Measurements from ENCODE around the gene PIBF1.
"Not testable (repeated sequence)": the region's sequence is repeated elsewhere in the genome, so short reads cannot be mapped to it uniquely, and the experiment has no call there.

Gene PIBF1

GRCh38 chr13:72901546-72901945, 119.6 kb downstream of the PIBF1 start:
- not testable (repeated sequence) for DNase-seq (ENCODE audit: low read depth in 1 of 2, low spot score in 1 of 2)

DNA sequence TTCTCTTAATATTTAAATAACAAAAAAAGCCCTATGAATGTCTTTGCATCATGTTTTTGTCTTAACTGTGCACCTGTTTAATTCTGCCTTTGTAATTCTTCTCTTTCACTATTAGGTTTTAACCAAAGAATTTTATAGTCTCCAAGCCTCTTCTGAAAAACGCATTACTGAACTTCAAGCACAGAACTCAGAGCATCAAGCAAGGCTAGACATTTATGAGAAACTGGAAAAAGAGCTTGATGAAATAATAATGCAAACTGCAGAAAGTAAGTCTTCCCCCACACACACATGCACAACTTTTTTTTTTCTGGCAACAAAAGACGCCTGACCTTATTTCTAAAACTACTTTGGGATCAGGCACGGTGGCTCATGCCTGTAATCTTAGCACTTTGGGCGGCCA, 126.5 kb downstream of the PIBF1 start:
- DNase-seq (ENCODE audit: low read depth in 1 of 2, low spot score in 1 of 2) = no peak

GRCh38 chr13:72911981-72912380, 130.0 kb downstream of the PIBF1 start:
- DNase-seq (ENCODE audit: low read depth in 1 of 2, low spot score in 1 of 2) = no peak

- DNase-seq (ENCODE audit: low read depth in 1 of 2, low spot score in 1 of 2) = no peak
Observed at GRCh38 chr13:72920097-72920496, 138.2 kb downstream of the PIBF1 start.

DNA sequence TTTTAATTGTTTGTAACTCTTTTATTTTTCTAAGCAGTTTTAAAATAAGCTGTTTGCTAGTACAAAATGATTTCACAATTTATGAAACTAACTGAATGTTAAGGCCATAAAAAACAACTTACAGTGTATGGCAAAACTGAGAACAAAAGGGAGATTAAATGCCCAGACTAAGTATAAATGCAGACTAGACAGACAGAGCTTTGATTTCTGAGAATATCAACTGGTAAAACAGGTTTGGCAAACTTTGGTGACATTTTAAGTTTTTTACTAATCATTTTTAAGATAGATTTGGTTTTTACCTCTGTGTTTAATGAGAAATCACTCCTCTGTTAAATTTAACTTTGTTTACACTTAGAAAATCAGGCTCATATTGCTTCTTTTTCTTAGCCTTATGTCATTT, 149.4 kb downstream of the PIBF1 start:
- DNase-seq (ENCODE audit: low read depth in 1 of 2, low spot score in 1 of 2) = no peak

- DNase-seq (ENCODE audit: low read depth in 1 of 2, low spot score in 1 of 2) = no peak
Observed at GRCh38 chr13:72932250-72932649, 150.3 kb downstream of the PIBF1 start.

DNA sequence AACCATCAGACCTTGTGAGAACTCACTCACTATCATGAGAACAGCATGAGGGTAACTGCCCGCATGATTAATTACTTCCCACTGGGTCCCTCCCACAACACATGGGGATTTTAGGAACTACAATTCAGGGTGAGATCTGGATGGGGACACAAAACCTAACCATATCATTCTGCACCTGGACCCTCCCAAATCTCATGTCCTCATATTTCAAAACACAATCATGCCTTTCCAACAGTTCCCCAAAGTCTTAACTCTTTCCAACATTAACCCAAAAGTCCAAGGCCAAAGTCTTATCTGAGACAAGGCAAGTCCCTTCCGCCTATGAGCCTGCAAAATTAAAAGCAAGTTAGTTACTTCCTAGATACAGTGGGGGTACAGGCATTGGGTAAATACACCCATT, 164.3 kb downstream of the PIBF1 start:
- DNase-seq (ENCODE audit: low read depth in 1 of 2, low spot score in 1 of 2) = not testable (repeated sequence)

- no peak for DNase-seq (ENCODE audit: low read depth in 1 of 2, low spot score in 1 of 2)
Observed at GRCh38 chr13:72952529-72953141, 170.7 kb downstream of the PIBF1 start.

- DNase-seq (ENCODE audit: low read depth in 1 of 2, low spot score in 1 of 2) = no peak
Observed at GRCh38 chr13:72953391-72953965, 171.5 kb downstream of the PIBF1 start.

DNA sequence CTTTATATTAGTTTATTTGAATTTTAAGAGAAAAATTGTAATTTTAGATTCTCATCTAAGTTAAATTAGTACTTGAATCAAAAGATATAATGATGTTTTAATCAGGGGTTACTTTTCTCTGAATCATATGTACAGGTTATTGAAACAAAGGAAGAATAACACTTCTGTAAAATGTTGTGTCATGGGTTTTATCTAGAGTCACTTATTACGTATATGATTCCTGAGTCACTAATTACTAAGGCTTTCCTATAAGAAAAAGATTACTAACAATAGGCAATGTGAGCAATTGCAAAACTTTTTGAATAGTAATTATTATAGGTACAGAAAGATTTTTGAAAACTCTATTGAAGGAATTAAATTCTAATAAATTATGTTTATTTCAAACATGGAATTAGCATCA, 177.7 kb downstream of the PIBF1 start:
- DNase-seq (ENCODE audit: low read depth in 1 of 2, low spot score in 1 of 2) = no peak

DNA sequence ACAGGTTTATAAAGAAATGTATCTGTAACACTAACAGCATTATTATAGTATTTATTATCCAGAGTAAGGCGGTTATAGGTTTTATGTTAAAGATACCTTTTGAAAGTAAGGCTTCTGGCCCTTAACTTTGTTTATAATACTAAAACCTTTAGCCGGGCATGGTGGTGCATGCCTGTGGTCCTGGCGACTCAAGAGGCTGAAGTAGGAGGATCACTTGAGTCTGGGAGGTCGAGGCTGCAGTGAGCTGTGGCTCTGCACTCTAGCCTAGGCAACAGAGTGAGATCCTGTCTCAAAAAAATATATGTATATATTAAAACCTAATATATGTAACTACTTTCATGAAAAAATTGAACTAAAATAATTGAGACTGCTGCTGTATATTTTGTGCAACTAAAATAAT, 178.2 kb downstream of the PIBF1 start:
- DNase-seq (ENCODE audit: low read depth in 1 of 2, low spot score in 1 of 2) = no peak

DNA sequence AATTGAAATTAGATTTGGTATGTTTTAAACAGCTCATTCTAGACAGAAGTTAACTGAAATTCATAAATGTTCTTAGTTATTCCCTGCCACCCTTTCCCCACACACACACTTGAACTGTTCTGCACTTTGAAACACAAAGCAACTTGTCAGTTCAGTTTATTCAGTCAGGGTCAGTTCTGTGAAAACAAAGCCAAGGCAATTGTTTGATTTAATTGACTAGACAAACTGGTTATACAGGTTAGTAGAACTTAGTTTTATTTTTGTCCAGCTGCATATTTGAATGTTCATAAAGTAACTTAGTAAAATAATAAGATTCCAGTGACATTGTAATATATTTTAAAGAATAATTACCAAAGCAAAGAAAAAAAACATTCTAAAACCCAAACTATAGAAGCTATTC, 178.6 kb downstream of the PIBF1 start:
- DNase-seq (ENCODE audit: low read depth in 1 of 2, low spot score in 1 of 2) = no peak

DNA sequence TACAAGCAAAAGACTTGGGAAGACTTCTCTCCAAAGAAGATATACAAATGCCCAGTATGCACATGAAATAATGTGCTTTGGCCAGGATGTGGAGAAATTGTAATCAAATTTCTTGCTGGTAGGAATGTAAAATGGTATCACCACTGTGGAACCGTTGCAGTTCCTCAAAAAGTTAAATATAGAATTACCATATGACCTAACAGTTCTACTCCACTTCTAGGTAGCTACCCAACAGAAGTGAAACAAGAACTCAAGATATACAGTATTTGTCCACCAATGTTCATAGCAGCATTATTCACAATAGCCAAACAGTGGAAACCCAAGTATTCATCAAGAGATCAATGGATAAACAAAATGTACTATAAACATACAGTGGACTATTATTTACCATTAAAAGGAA, 181.8 kb downstream of the PIBF1 start:
- DNase-seq (ENCODE audit: low read depth in 1 of 2, low spot score in 1 of 2) = no peak

DNA sequence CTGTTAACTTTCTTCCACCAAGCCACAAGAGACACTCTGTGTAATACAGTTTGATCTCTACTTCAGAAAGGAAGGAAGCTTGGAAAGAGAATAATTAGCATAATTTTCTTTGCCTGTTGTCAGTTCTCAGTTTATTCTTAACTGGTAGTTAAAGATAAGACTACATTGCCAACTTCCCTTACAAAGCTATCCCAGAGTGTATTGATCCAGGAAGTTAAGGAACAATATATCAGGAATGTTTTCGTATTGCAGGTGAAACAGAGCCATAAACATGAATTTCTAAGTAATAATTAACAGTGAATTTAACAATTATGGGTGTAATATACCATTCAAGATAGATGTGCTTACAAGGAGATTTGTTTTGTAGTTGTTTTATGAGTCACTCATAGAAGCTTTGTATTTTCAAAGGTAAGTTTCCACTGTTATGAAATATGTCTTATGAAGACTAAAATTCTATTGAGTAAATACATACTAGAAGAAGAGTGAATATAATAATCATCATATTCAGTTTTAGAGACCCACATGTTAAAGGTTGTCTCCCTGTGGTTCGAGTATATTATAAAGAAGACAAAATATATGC, 188.5 kb downstream of the PIBF1 start:
- no peak for DNase-seq (ENCODE audit: low read depth in 1 of 2, low spot score in 1 of 2)

DNA sequence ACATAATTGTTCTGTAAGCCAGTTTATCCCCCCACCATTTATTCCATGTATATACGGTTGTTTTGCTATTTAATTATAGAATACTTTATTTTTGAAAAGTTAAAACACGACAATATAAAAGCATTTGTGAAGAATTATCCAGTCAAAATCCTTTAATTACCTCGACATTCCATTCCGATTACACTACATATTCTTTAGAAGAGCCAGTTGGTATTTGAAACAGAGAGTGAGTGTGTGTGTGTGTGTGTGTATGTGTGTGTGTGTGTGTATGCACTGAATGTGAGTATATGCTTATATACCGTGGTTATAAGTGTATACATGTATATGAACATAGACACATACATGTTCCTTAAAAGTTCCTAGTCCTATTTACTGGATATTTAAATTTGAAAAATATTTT, 189.0 kb downstream of the PIBF1 start:
- DNase-seq (ENCODE audit: low read depth in 1 of 2, low spot score in 1 of 2) = no peak

- DNase-seq (ENCODE audit: low read depth in 1 of 2, low spot score in 1 of 2) = no peak
Observed at GRCh38 chr13:72973234-72973633, 191.3 kb downstream of the PIBF1 start.

GRCh38 chr13:72983085-72983768, 201.3 kb downstream of the PIBF1 start:
- DNase-seq (ENCODE audit: low read depth in 1 of 2, low spot score in 1 of 2) = no peak

DNA sequence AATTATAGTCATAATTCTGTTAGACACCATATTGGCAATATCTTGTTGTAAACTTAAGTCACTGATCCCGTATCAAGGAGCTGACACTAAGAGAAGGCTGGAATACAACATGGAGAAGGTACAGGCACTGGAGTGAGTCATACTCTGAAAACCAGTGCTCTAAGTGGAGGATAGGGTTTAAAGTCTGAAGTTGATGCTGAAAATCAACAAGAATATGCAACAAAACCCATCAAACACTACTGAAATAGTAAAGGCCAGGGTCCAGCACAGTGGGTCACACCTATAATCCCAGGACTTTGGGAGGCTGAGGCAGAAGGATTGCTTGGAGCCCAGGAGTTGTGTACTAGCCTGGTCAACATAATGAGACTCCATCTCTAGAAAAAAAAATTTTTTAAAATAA, 203.7 kb downstream of the PIBF1 start:
- DNase-seq (ENCODE audit: low read depth in 1 of 2, low spot score in 1 of 2) = no peak

DNA sequence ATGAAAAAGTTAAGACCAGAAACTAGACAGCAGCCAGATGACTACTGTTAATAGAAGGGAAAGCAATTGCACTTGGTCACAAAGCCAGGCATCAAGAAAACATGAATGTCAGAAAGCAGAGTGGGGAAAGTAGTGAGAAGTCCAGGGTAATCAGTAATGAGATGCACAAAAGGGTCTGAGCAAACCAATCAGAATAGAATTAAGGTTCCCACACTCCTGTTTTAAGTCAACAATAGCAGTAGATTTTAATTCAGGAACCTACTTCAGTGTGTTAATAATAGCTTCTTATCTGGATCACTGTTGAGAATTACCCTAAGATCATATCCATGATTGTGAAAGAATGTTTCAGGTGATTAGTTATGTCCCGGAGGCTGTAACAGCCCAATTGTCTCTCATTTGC, 204.3 kb downstream of the PIBF1 start:
- DNase-seq (ENCODE audit: low read depth in 1 of 2, low spot score in 1 of 2) = no peak

GRCh38 chr13:72990953-72991352, 209.0 kb downstream of the PIBF1 start:
- no peak for DNase-seq (ENCODE audit: low read depth in 1 of 2, low spot score in 1 of 2)

- no peak for DNase-seq (ENCODE audit: low read depth in 1 of 2, low spot score in 1 of 2)
Observed at GRCh38 chr13:72998012-72998411, 216.1 kb downstream of the PIBF1 start.

GRCh38 chr13:73000027-73000674, 218.2 kb downstream of the PIBF1 start:
- no peak for DNase-seq (ENCODE audit: low read depth in 1 of 2, low spot score in 1 of 2)

Measured in activated CD4-positive, alpha-beta T cell treated with anti-CD3 and anti-CD28 coated beads, Interleukin-2, amount 50 U/mL, for 24 hours (primary cell).